Gastrocnemius medialis (tissue), 4 donors: ENCODE results near the gene JADE1.

ENCODE experiments used
- POLR2A ChIP-seq, 2 donors: fragments of 450-650 bp; IDR thresholded peaks; one replicate each; pipeline ENCODE4 v1.6.1; 2017; ENCODE audit warnings: antibody characterized with exemption in 2 of 2, mild to moderate bottlenecking in 2 of 2, moderate library complexity in 2 of 2
- TF ChIP-seq, protein P1 (sequence below), 5 experiments: fragments of 450-650 bp in 3 of 5; fragments of 200-600 bp in 2 of 5; sonication (generic) in 2 of 5; IDR thresholded peaks in 4 of 5; conservative IDR thresholded peaks in 1 of 5; 1 replicate in 4 of 5; 2 replicates in 1 of 5; pipeline ENCODE4 v1.5.1; 2016 to 2019; ENCODE audit warnings: antibody characterized with exemption in 5 of 5, mild to moderate bottlenecking in 3 of 5, moderate library complexity in 3 of 5

DNA sequence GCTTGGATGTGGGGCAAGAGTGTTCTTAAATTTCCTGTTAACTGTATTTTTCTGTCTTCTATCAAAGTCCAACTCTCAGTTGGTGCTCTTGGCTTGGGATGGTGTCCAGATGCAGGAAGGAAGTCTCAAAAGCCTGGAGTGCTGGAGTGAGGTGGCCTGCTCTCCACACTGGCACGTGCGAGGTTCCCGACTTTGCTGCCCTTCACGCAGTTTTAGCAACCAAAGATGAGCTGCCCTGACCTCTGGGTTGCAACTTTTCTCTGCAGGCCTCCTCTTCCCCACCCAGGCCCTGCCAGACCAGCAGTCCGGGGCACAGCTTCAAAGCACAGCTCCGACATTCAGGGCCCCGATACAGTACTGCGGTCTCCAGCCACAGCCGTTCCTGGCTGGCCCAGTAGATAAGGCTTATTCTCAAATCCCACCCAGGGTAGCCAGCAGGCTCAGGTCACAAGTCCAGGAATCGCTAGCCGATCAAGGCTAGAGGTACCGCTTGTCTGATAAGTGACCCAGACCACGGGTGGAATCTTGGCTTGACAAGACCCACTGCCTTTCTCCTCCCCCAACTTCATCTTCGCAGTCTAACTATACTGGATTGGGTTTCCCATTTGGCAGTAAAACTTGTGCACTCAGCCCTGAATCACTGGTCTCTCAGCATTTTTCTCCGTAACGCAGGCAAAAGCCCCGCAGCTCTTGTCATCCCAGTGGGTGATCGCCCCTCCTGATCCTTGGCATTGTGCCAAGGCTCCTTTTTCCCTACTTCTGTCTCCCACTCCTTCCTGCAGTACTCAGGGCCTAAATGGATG lies 21.8 kb upstream of the JADE1 start:
- TF ChIP-seq, protein P1, sequence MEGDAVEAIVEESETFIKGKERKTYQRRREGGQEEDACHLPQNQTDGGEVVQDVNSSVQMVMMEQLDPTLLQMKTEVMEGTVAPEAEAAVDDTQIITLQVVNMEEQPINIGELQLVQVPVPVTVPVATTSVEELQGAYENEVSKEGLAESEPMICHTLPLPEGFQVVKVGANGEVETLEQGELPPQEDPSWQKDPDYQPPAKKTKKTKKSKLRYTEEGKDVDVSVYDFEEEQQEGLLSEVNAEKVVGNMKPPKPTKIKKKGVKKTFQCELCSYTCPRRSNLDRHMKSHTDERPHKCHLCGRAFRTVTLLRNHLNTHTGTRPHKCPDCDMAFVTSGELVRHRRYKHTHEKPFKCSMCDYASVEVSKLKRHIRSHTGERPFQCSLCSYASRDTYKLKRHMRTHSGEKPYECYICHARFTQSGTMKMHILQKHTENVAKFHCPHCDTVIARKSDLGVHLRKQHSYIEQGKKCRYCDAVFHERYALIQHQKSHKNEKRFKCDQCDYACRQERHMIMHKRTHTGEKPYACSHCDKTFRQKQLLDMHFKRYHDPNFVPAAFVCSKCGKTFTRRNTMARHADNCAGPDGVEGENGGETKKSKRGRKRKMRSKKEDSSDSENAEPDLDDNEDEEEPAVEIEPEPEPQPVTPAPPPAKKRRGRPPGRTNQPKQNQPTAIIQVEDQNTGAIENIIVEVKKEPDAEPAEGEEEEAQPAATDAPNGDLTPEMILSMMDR (IDR thresholded peaks at IDR 0.05 in 4 of 5, conservative IDR thresholded peaks at IDR 0.05 in 1 of 5) = no peak
- TF ChIP-seq POLR2A (IDR thresholded peaks at IDR 0.05) = no peak
